PC-9 (cell line): Measurements from ENCODE around the gene PTTG2.

Experiments
- CTCF ChIP-seq: fragments of 200-600 bp; sonication (generic); conservative IDR thresholded peaks from 2 replicates; pipeline ENCODE4 v1.6.1; 2017; ENCODE audit warnings: mixed run types, antibody characterized with exemption, mild to moderate bottlenecking, moderate library complexity
- EZH2 ChIP-seq: fragments of 200-600 bp; sonication (generic); IDR thresholded peaks from 2 replicates; pipeline ENCODE4 v1.8.0; 2017; ENCODE audit warnings: antibody characterized with exemption, low read depth

- TF ChIP-seq CTCF (no peak), EZH2 (no peak)
These were observed 43.9 kb downstream of the PTTG2 start for GRCh38 chr4:38004062-38004461.
